SH-SY5Y (cell line): Measurements from ENCODE around the gene PHACTR2.

Experiments
- GATA2 ChIP-seq: IDR thresholded peaks from 2 replicates; pipeline ENCODE4 v1.6.1; 2011; ENCODE audit warnings: mild to moderate bottlenecking, low read depth, low read length
- GATA3 ChIP-seq: IDR thresholded peaks from 2 replicates; pipeline ENCODE4 v1.6.1; 2011; ENCODE audit warnings: low read depth, mild to moderate bottlenecking, low read length, moderate library complexity

DNA sequence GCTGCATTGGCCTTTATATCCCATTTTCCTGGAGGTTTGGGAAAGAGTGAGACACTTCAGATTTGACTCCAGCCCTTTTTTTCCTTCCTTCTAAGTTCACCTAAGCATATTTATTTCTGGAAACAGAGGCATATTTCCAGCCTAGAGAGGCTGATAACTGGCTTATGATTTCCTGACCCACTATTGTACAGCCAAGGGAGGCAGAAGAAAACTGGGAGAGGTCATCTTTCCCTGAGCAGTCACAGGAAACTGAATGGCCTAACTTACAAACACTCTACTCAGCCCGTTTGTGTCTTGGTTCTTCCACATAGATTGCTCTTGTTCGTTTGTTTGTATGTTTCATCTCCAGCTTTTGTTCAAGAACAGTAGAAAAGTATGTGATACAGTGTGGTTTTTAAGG is 101.2 kb downstream of the PHACTR2 start:
- TF ChIP-seq GATA2 = no peak
- no peak for TF ChIP-seq GATA3
